ENCODE data around the gene MRPS22.

Gene MRPS22

GRCh38 chr3:139320551-139321309 lies 23.1 kb upstream of the MRPS22 start:
- CTCF ChIA-PET: interaction anchor here (1.0 to 4.1 kb wide), 2 partner anchors 9 to 208 kb away, joined by 3 to 23 read pairs; no protein-coding TSS in a partner anchor
- POLR2A ChIA-PET: no interaction called here
- TF ChIP-seq CTCF (IDR thresholded peaks at IDR 0.05; ENCODE audit: control extremely low read depth, extremely low read depth, low read depth, missing control alignments): no peak
- DNase-seq (ENCODE audit: extremely low spot score): no peak

- no peak for TF ChIP-seq CTCF (IDR thresholded peaks at IDR 0.05; ENCODE audit: control extremely low read depth, extremely low read depth, low read depth, missing control alignments)
- no peak for DNase-seq (ENCODE audit: extremely low spot score)
- POLR2A ChIA-PET: no interaction called here
- CTCF ChIA-PET: interaction anchor here (0.9 kb wide), 1 partner anchor 399 kb away, joined by 3 read pairs; no protein-coding TSS in a partner anchor
Measured at GRCh38 chr3:139322346-139322745, 21.5 kb upstream of the MRPS22 start.

DNA sequence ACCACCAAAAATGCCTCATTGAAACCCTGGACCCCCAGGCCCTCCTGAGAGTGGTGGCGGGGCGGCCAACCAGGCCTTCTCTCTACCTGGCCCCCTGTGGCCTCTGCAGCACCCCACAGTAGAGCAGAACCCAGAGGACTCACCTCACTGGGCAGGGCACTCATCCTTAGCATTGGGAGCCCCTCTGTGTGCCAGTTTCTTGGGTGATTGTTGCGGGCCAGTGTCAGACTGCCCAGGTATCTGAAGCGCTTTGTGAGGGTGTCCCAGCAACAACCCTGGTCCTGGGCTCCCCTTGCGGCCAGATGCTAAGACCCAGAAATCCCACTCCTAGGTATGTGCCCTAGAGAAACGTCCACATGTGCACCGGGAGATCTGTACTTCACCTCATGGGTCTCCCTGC lies 20.7 kb upstream of the MRPS22 start:
- ChIA-PET CTCF (interaction anchor here (0.9 kb wide), 1 partner anchor 400 kb away, joined by 3 read pairs; no protein-coding TSS in a partner anchor), POLR2A (no interaction called here)
- no peak for DNase-seq (ENCODE audit: extremely low spot score)
- no peak for TF ChIP-seq CTCF (IDR thresholded peaks at IDR 0.05; ENCODE audit: control extremely low read depth, extremely low read depth, low read depth, missing control alignments)

DNA sequence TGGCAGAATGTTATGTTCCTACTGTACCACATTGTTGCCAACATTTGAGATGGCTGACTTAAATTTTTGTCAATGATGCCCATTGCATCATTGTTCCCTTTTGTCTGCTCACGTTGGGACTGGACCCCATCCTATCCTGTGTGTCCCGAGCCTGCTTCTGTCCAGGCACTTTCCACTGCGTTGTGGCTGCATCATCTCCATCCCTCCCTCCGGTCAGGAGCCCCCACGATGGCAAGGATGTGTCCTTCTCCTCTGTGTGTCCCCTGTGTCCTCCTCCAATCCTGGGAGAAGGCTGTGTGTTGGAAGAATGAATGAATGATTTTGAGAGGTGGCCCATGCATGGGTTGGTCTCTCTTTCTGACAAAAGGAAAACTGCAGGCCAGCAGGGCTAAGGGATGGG lies 19.4 kb upstream of the MRPS22 start:
- ChIA-PET POLR2A (no interaction called here), CTCF (interaction anchor here (2.7 kb wide), 1 partner anchor 213 kb away, joined by 16 read pairs; no protein-coding TSS in a partner anchor)
- TF ChIP-seq CTCF (IDR thresholded peaks at IDR 0.05; ENCODE audit: control extremely low read depth, extremely low read depth, low read depth, missing control alignments): no peak
- no peak for DNase-seq (ENCODE audit: extremely low spot score)

- ChIA-PET POLR2A (no interaction called here), CTCF (interaction anchor here (1.7 to 2.7 kb wide), 2 partner anchors 214 to 389 kb away, joined by 7 to 16 read pairs; no protein-coding TSS in a partner anchor)
- no peak for TF ChIP-seq CTCF (IDR thresholded peaks at IDR 0.05; ENCODE audit: control extremely low read depth, extremely low read depth, low read depth, missing control alignments)
- no peak for DNase-seq (ENCODE audit: extremely low spot score)
Measured at GRCh38 chr3:139325551-139325950, 18.3 kb upstream of the MRPS22 start.

DNA sequence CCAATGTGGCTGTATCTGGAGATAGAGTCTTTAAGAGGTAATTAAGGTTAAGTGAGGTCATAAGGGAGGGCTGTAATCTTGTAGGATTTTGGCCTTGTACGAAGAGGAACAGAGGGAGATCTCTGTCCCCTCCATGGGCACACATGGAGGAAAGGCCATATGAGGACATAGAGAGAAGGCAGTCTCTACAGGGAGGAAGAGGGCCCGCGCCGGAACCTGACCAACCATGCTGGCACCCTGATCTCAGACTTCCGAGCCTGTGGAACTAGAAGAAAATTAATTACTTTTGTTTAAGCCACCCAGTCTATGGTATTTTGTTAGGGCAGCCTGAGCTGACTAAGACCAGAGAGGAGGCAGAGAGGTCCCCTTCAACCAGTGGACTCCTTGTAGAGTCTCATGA lies 17.7 kb upstream of the MRPS22 start:
- POLR2A ChIA-PET: no interaction called here
- no peak for TF ChIP-seq CTCF (IDR thresholded peaks at IDR 0.05; ENCODE audit: control extremely low read depth, extremely low read depth, low read depth, missing control alignments)
- CTCF ChIA-PET: interaction anchor here (0.9 to 2.7 kb wide), 3 partner anchors 215 to 390 kb away, joined by 3 to 16 read pairs (median 7); no protein-coding TSS in a partner anchor
- no peak for DNase-seq (ENCODE audit: extremely low spot score)

All from GM10248 (cell line).